Naive thymus-derived CD4-positive, alpha-beta T cell (primary cell): ENCODE measurements around the gene GGA2. TPM values are rescaled to one million over a fixed set of nuclear protein-coding genes. Genes with fewer than 3 reads are reported as not detected.
A peak's percentile ranks its signal among the peaks of the same experiment; 100 is the strongest.
"Not testable (repeated sequence)": the region's sequence is repeated elsewhere in the genome, so short reads cannot be mapped to it uniquely, and the experiment has no call there.

ENCODE experiments used
- ATAC-seq: fragments of 150-1000 bp; cut with Tn5 transposase; 2 replicates; pipeline ENCODE4 v1.10.0; 2021; ENCODE audit warnings: mild to moderate bottlenecking, moderate library complexity
- CTCF ChIA-PET: fragments of 350-600 bp; sonication (Branson Sonifier 250); formaldehyde crosslinking; loops from one replicate; lab custom pipeline; 2021; ENCODE audit warnings: antibody characterized with exemption; lab: Charles Lee
- POLR2A ChIA-PET: fragments of 350-600 bp; sonication (Branson Sonifier 250); formaldehyde crosslinking; loops from one replicate; lab custom pipeline; 2021; ENCODE audit warnings: antibody characterized with exemption, inconsistent platforms; lab: Charles Lee
- DNase-seq, 9 donors: peaks; one replicate each; pipeline versions ENCODE4 v3.0.0 to v3.0.0-alpha.2; 2020 to 2022; ENCODE audit warnings: mixed read lengths in 1 of 9
- H3K27ac ChIP-seq: one replicate; pipeline ENCODE4 v1.7.0; 2013; ENCODE audit warnings: mild to moderate bottlenecking, low read depth, low read length, moderate library complexity
- H3K27me3 ChIP-seq, 2 donors: one replicate each; pipeline ENCODE4 v1.7.0; 2013; ENCODE audit warnings: low read length in 2 of 2, mild to moderate bottlenecking in 2 of 2, moderate library complexity in 2 of 2; ENCODE audit not compliant: control insufficient read depth in 2 of 2, insufficient read depth in 2 of 2
- H3K36me3 ChIP-seq, 3 experiments: 1 replicate in 2 of 3; 2 replicates in 1 of 3; pipeline ENCODE4 v1.7.0; 2013; ENCODE audit warnings: low read length in 3 of 3, mild to moderate bottlenecking in 3 of 3, moderate library complexity in 1 of 3; ENCODE audit not compliant: insufficient read depth in 3 of 3, control insufficient read depth in 2 of 3
- H3K4me1 ChIP-seq, 2 donors: one replicate each; pipeline ENCODE4 v1.7.0; 2013; ENCODE audit warnings: low read length in 2 of 2, mild to moderate bottlenecking in 2 of 2, moderate library complexity in 1 of 2; ENCODE audit not compliant: control insufficient read depth in 2 of 2, insufficient read depth in 2 of 2
- H3K4me3 ChIP-seq: 2 replicates; pipeline ENCODE4 v1.7.0; 2013; ENCODE audit warnings: mild to moderate bottlenecking, low read length
- H3K9me3 ChIP-seq, 3 experiments: 1 replicate in 2 of 3; 2 replicates in 1 of 3; pipeline ENCODE4 v1.7.0; 2013; ENCODE audit warnings: low read length in 3 of 3; ENCODE audit not compliant: control insufficient read depth in 2 of 3
- H3K27ac Mint-ChIP-seq, 9 donors: one replicate each; pipeline ENCODE4 v1.8.0; 2020 to 2022; ENCODE audit warnings: mixed read lengths in 9 of 9, mild to moderate bottlenecking in 8 of 9, moderate library complexity in 5 of 9, inconsistent platforms in 2 of 9
- H3K27me3 Mint-ChIP-seq, 5 donors: one replicate each; pipeline ENCODE4 v1.8.0; 2021 to 2022; ENCODE audit warnings: mixed read lengths in 5 of 5, mild to moderate bottlenecking in 1 of 5
- H3K36me3 Mint-ChIP-seq, 5 donors: one replicate each; pipeline ENCODE4 v1.8.0; 2020 to 2022; ENCODE audit warnings: mixed read lengths in 5 of 5, mild to moderate bottlenecking in 3 of 5, inconsistent platforms in 1 of 5
- H3K4me1 Mint-ChIP-seq, 7 donors: one replicate each; pipeline ENCODE4 v1.8.0; 2020 to 2022; ENCODE audit warnings: mixed read lengths in 7 of 7, mild to moderate bottlenecking in 3 of 7, inconsistent platforms in 1 of 7
- H3K4me3 Mint-ChIP-seq, 10 donors: one replicate each; pipeline ENCODE4 v1.8.0; 2020 to 2022; ENCODE audit warnings: mild to moderate bottlenecking in 10 of 10, mixed read lengths in 10 of 10, moderate library complexity in 6 of 10, inconsistent platforms in 2 of 10
- H3K9me3 Mint-ChIP-seq, 11 donors: one replicate each; pipeline ENCODE4 v1.8.0; 2020 to 2022; ENCODE audit warnings: mixed read lengths in 11 of 11, mild to moderate bottlenecking in 4 of 11, inconsistent platforms in 1 of 11, moderate library complexity in 1 of 11
- intact Hi-C, 2 donors: fragments of 100-400 bp; cut with micrococcal nuclease; formaldehyde crosslinking; loops; one replicate each; pipeline ENCODE4 v1.15.1; 2023
- polyA plus RNA-seq, 2 donors: library from polyadenylated mRNA; unstranded; fragments of 300-500 nt; fragmentation: Illumina TruSeq; gene quantifications; one replicate each; pipeline ENCODE4 v1.2.3, GENCODE V29; 2021
- total RNA-seq, 6 experiments: library from RNA in 5 of 6; stranded (reverse) in 5 of 6; gene quantifications; 1 replicate in 5 of 6; 2 replicates in 1 of 6; pipeline ENCODE4 v1.2.3 and lab custom pipeline; 2021 to 2026

GGA2 gene
- total and polyA plus RNA-seq, 7 experiments from 2014 or later = 41.7 to 138 (median 104) TPM

GRCh38 chr16:23485257-23485614 lies 25.1 kb downstream of the GGA2 start:
- Mint-ChIP-seq H3K4me1 (peaks cover 0 to 2% (median 0%) of the 10 kb centered on the region in 7 donors), H3K4me3 (no peak overlapping the region), H3K9me3 (no peaks in the 10 kb centered on the region), H3K36me3 (peaks cover 5 to 50% (median 20%) of the 10 kb centered on the region in 5 donors), H3K27ac (no peak overlapping the region), H3K27me3 (no peaks in the 10 kb centered on the region)
- H3K27ac ChIP-seq = no peak overlapping the region
- intact Hi-C loops = no loop called here
- ChIA-PET CTCF (no interaction called here), POLR2A (no interaction called here)
- no peak overlapping the region for H3K4me3 ChIP-seq
- H3K36me3 ChIP-seq = peaks cover 38 to 96% (median 44%) of the 10 kb centered on the region in 3 experiments
- H3K27me3 ChIP-seq = no peaks in the 10 kb centered on the region
- DNase-seq (no peak), ATAC-seq (no peak)
- no peaks in the 10 kb centered on the region for H3K9me3 ChIP-seq
- H3K4me1 ChIP-seq = peaks cover 0 to 20% of the 10 kb centered on the region in 2 donors

GRCh38 chr16:23484510-23485256 lies 25.6 kb downstream of the GGA2 start:
- Histone ChIP-seq H3K36me3 (peaks cover 39 to 96% (median 49%) of the 10 kb centered on the region in 3 experiments), H3K4me3 (no peak overlapping the region), H3K4me1 (peaks cover 0 to 20% of the 10 kb centered on the region in 2 donors), H3K27ac (no peak overlapping the region), H3K9me3 (no peaks in the 10 kb centered on the region), H3K27me3 (no peaks in the 10 kb centered on the region)
- CTCF ChIA-PET = no interaction called here
- H3K36me3 Mint-ChIP-seq = peaks cover 11 to 49% (median 21%) of the 10 kb centered on the region in 5 donors
- H3K27me3 Mint-ChIP-seq = no peaks in the 10 kb centered on the region
- H3K27ac Mint-ChIP-seq = no peak overlapping the region
- intact Hi-C loops = no loop called here
- no peaks in the 10 kb centered on the region for H3K9me3 Mint-ChIP-seq
- H3K4me3 Mint-ChIP-seq = no peak overlapping the region
- DNase-seq (no peak), ATAC-seq (no peak)
- peaks cover 0 to 2% (median 0%) of the 10 kb centered on the region in 7 donors for H3K4me1 Mint-ChIP-seq
- POLR2A ChIA-PET = no interaction called here

- H3K4me1 Mint-ChIP-seq, H3K4me3 ChIP-seq, H3K27ac ChIP-seq, intact Hi-C loops, H3K27me3 ChIP-seq, H3K9me3 Mint-ChIP-seq, H3K9me3 ChIP-seq, CTCF ChIA-PET, POLR2A ChIA-PET, DNase-seq, H3K27me3 Mint-ChIP-seq, H3K4me3 Mint-ChIP-seq, H3K27ac Mint-ChIP-seq: not testable (repeated sequence)
- H3K36me3 Mint-ChIP-seq = peaks cover 18 to 56% (median 24%) of the 10 kb centered on the region in 5 donors
- ATAC-seq = peak; percentile 39
- H3K4me1 ChIP-seq = peaks cover 0 to 20% of the 10 kb centered on the region in 2 donors
- peaks cover 34 to 96% (median 45%) of the 10 kb centered on the region in 3 experiments for H3K36me3 ChIP-seq
Observed at GRCh38 chr16:23483492-23483891, 26.8 kb downstream of the GGA2 start.

GRCh38 chr16:23482778-23483177 lies 27.5 kb downstream of the GGA2 start:
- no peak overlapping the region for H3K4me3 ChIP-seq
- DNase-seq = no peak
- ChIA-PET CTCF (no interaction called here), POLR2A (interaction anchor here (0.7 kb wide), 1 partner anchor 8 kb away, joined by 3 read pairs; no protein-coding TSS in a partner anchor)
- no peak overlapping the region for H3K4me3 Mint-ChIP-seq
- peaks cover 28 to 94% (median 42%) of the 10 kb centered on the region in 3 experiments for H3K36me3 ChIP-seq
- H3K27ac Mint-ChIP-seq = peak overlapping the region in 3 of 9 donors; percentile 14 to 73 (median 62)
- H3K27me3 Mint-ChIP-seq = no peaks in the 10 kb centered on the region
- H3K4me1 ChIP-seq = peaks cover 0 to 20% of the 10 kb centered on the region in 2 donors
- intact Hi-C loops = no loop called here
- H3K9me3 ChIP-seq = no peaks in the 10 kb centered on the region
- peaks cover 0 to 5% (median 0%) of the 10 kb centered on the region in 7 donors for H3K4me1 Mint-ChIP-seq
- no peak overlapping the region for H3K27ac ChIP-seq
- H3K9me3 Mint-ChIP-seq = no peaks in the 10 kb centered on the region
- ATAC-seq = peak; percentile 84
- H3K27me3 ChIP-seq = no peaks in the 10 kb centered on the region
- peaks cover 18 to 60% (median 24%) of the 10 kb centered on the region in 5 donors for H3K36me3 Mint-ChIP-seq

GRCh38 chr16:23480257-23480656 lies 30.0 kb downstream of the GGA2 start:
- no peaks in the 10 kb centered on the region for H3K27me3 Mint-ChIP-seq
- POLR2A ChIA-PET = interaction anchor here (0.9 kb wide), 1 partner anchor 12 kb away, joined by 3 read pairs; no protein-coding TSS in a partner anchor
- no peak overlapping the region for H3K4me3 Mint-ChIP-seq
- no peaks in the 10 kb centered on the region for H3K9me3 Mint-ChIP-seq
- Histone ChIP-seq H3K27me3 (no peaks in the 10 kb centered on the region), H3K27ac (no peak overlapping the region), H3K4me1 (peaks cover 0 to 20% of the 10 kb centered on the region in 2 donors), H3K9me3 (no peaks in the 10 kb centered on the region), H3K36me3 (peaks cover 23 to 93% (median 24%) of the 10 kb centered on the region in 3 experiments), H3K4me3 (no peak overlapping the region)
- ATAC-seq (no peak), DNase-seq (no peak)
- intact Hi-C loops = no loop called here
- peaks cover 13 to 55% (median 29%) of the 10 kb centered on the region in 5 donors for H3K36me3 Mint-ChIP-seq
- no peak overlapping the region for H3K27ac Mint-ChIP-seq
- CTCF ChIA-PET = no interaction called here
- H3K4me1 Mint-ChIP-seq = peaks cover 0 to 5% (median 0%) of the 10 kb centered on the region in 7 donors

GRCh38 chr16:23479138-23479537 lies 31.2 kb downstream of the GGA2 start:
- Histone ChIP-seq H3K9me3 (no peaks in the 10 kb centered on the region), H3K27me3 (no peaks in the 10 kb centered on the region), H3K4me3 (no peak overlapping the region), H3K27ac (no peak overlapping the region), H3K4me1 (peaks cover 0 to 19% of the 10 kb centered on the region in 2 donors), H3K36me3 (peaks cover 19 to 93% (median 20%) of the 10 kb centered on the region in 3 experiments)
- Mint-ChIP-seq H3K27me3 (no peaks in the 10 kb centered on the region), H3K4me1 (peaks cover 0 to 5% (median 0%) of the 10 kb centered on the region in 7 donors), H3K9me3 (no peaks in the 10 kb centered on the region), H3K4me3 (no peak overlapping the region), H3K27ac (peak overlapping the region in 2 of 9 donors; percentile 14 to 15), H3K36me3 (peaks cover 10 to 52% (median 26%) of the 10 kb centered on the region in 5 donors)
- ChIA-PET POLR2A (interaction anchor here (0.6 kb wide), 1 partner anchor 30 kb away, joined by 3 read pairs; no protein-coding TSS in a partner anchor), CTCF (no interaction called here)
- DNase-seq (no peak), ATAC-seq (no peak)
- intact Hi-C loops = no loop called here
